Activated CD8-positive, alpha-beta T cell treated with anti-CD3 and anti-CD28 coated beads for 36 hours (primary cell): ENCODE measurements around the gene TBC1D4. TPM values are rescaled to one million over a fixed set of nuclear protein-coding genes. Genes with fewer than 3 reads are reported as not detected.
"Not testable (repeated sequence)": the region's sequence is repeated elsewhere in the genome, so short reads cannot be mapped to it uniquely, and the experiment has no call there.

Source experiments
- ATAC-seq: fragments of 200-7000 bp; cut with Tn5 transposase; one replicate; pipeline ENCODE4 v1.10.0; 2021; ENCODE audit warnings: mild to moderate bottlenecking, moderate library complexity
- CTCF ChIA-PET: fragments of 350-600 bp; sonication (Branson Sonifier 250); formaldehyde crosslinking; loops from one replicate; lab custom pipeline; 2021; ENCODE audit warnings: antibody characterized with exemption; lab: Charles Lee
- POLR2A ChIA-PET: fragments of 350-600 bp; sonication (Branson Sonifier 250); formaldehyde crosslinking; loops from one replicate; lab custom pipeline; 2021; ENCODE audit warnings: antibody characterized with exemption; lab: Charles Lee
- DNase-seq: peaks from one replicate; pipeline ENCODE4 v3.0.0-alpha.2; 2020
- H3K27ac Mint-ChIP-seq: one replicate; pipeline ENCODE4 v1.8.0; 2021; ENCODE audit warnings: mild to moderate bottlenecking, mixed read lengths
- H3K27me3 Mint-ChIP-seq: one replicate; pipeline ENCODE4 v1.8.0; 2021; ENCODE audit warnings: mixed read lengths
- H3K36me3 Mint-ChIP-seq: one replicate; pipeline ENCODE4 v1.8.0; 2021; ENCODE audit warnings: low read depth, mixed read lengths
- H3K4me1 Mint-ChIP-seq: one replicate; pipeline ENCODE4 v1.8.0; 2021; ENCODE audit warnings: low read depth, mixed read lengths
- H3K4me3 Mint-ChIP-seq: one replicate; pipeline ENCODE4 v1.8.0; 2021; ENCODE audit warnings: mild to moderate bottlenecking, moderate library complexity, mixed read lengths
- H3K9me3 Mint-ChIP-seq: one replicate; pipeline ENCODE4 v1.8.0; 2021; ENCODE audit warnings: mixed read lengths
- intact Hi-C: fragments of 100-400 bp; cut with micrococcal nuclease; formaldehyde crosslinking; loops from one replicate; pipeline ENCODE4 v1.10.0; 2022
- total RNA-seq, 2 experiments: library from RNA; stranded (reverse); gene quantifications; one replicate each; pipeline ENCODE4 v1.2.3, GENCODE V29; 2021
- TF ChIP-seq, protein P1 (sequence below): fragments of 200-600 bp; IDR thresholded peaks from one replicate; pipeline ENCODE4 v1.8.0; 2022; ENCODE audit warnings: antibody characterized with exemption, mild to moderate bottlenecking

TBC1D4 gene
- total RNA-seq, 2 experiments from 2014 or later = 50.4 to 53.3 TPM

DNA sequence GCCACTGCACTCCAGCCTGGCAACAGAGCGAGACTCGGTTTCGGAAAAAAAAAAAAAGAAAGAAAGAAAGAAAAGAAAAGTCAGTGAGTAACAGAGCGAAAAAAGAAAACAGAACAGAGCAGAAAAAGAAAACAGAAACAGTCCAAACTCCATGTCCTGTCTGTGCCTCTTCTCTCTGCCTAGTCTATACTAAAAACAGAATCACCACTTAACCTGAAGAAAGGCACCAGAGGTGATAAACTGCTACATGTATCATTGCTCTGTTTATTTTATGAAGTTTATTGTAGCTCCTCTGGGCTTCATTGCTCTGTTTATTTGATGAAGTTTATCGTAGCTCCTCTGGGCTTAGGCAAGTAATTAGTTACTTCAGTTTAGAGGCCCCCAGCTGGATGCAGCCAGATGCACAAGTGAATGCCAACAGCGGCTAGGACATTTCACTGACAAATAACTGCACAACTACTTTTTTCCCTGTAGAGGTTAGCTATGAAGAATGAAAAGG lies 39.2 kb downstream of the TBC1D4 start:
- DNase-seq = no peak
- CTCF ChIA-PET = interaction anchor here (1.4 to 1.8 kb wide), 2 partner anchors 9 to 13 kb away, joined by 3 to 5 read pairs; no protein-coding TSS in a partner anchor

DNA sequence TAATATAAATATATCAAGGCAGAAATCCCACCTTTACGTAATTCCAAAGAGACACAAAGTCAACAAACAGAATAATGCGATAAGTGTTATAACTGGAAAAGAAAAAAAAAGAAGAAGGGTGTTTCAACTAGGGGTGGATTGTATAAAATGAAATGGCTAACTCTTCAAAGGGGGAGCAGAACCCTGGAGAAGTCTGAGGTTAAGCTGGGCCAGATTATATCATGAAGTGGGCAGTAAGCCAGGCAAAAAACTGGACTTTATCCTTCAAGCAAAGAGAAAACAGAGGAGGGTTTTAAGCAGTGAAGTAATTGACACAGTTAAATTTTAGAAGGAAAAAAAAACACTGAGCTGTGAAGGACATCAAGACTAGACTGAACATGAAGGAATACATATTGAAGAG lies 41.9 kb downstream of the TBC1D4 start:
- CTCF ChIA-PET = no interaction called here
- intact Hi-C loops = no loop called here
- Mint-ChIP-seq H3K27ac (no peak overlapping the region), H3K4me1 (no peaks in the 10 kb centered on the region), H3K4me3 (no peak overlapping the region), H3K27me3 (peaks cover 9% of the 10 kb centered on the region), H3K36me3 (no peaks in the 10 kb centered on the region), H3K9me3 (no peaks in the 10 kb centered on the region)
- POLR2A ChIA-PET = no interaction called here
- TF ChIP-seq, protein P1, sequence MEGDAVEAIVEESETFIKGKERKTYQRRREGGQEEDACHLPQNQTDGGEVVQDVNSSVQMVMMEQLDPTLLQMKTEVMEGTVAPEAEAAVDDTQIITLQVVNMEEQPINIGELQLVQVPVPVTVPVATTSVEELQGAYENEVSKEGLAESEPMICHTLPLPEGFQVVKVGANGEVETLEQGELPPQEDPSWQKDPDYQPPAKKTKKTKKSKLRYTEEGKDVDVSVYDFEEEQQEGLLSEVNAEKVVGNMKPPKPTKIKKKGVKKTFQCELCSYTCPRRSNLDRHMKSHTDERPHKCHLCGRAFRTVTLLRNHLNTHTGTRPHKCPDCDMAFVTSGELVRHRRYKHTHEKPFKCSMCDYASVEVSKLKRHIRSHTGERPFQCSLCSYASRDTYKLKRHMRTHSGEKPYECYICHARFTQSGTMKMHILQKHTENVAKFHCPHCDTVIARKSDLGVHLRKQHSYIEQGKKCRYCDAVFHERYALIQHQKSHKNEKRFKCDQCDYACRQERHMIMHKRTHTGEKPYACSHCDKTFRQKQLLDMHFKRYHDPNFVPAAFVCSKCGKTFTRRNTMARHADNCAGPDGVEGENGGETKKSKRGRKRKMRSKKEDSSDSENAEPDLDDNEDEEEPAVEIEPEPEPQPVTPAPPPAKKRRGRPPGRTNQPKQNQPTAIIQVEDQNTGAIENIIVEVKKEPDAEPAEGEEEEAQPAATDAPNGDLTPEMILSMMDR = no peak
- ATAC-seq (no peak), DNase-seq (no peak)

More for the DNA sequence above, 39.2 kb downstream of the TBC1D4 start:
- POLR2A ChIA-PET = interaction anchor here (0.7 kb wide), 1 partner anchor 11 kb away, joined by 6 read pairs; no protein-coding TSS in a partner anchor
- H3K36me3 Mint-ChIP-seq = no peaks in the 10 kb centered on the region
- H3K27me3 Mint-ChIP-seq = peaks cover 7% of the 10 kb centered on the region
- H3K9me3 Mint-ChIP-seq = no peaks in the 10 kb centered on the region
- TF ChIP-seq, protein P1 = no peak
- no peak overlapping the region for H3K27ac Mint-ChIP-seq
- intact Hi-C loops = no loop called here
- no peak for ATAC-seq
- H3K4me3 Mint-ChIP-seq = no peak overlapping the region
- H3K4me1 Mint-ChIP-seq = no peaks in the 10 kb centered on the region

DNA sequence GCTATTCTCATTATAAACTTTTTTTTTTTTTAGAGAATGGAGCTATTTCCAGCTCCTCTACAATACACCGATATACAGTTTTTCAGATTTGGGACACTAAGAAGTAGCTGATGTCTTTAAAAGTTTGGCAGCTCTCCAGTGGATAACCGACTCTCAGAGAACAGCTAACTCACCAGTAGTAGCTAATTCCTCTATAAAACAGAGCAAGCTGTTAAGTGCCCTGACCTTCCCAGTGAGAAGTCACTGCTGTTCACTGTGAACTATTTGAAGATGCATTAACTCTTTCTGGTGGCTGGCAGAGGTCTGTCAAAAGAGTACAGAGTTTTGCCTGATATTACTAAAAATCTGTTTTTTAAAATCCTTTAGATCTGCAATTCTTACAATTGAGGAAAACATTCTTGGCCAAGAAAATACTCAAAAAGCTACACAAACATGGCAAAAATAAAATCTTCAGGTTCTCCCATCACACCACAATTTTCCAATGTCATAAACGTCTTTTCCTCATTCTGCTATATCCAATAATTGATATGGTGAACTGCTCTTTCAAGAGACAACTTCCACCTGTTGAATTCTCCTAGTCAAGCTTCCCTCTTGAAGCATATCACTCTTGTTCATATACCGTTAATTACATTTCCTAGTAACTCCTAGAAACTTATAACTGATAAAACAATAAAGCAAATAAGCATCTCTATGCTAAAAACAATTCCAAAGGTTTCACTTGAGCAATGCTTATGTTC lies 44.2 kb downstream of the TBC1D4 start:
- intact Hi-C loops = no loop called here
- DNase-seq (no peak), ATAC-seq (no peak)
- no peaks in the 10 kb centered on the region for H3K36me3 Mint-ChIP-seq
- ChIA-PET CTCF (interaction anchor here (0.7 to 1.7 kb wide), 2 partner anchors 22 to 66 kb away, joined by 3 to 4 read pairs; no protein-coding TSS in a partner anchor), POLR2A (interaction anchor here (0.5 kb wide), 1 partner anchor 52 kb away, joined by 3 read pairs; no protein-coding TSS in a partner anchor)
- H3K4me1 Mint-ChIP-seq = no peaks in the 10 kb centered on the region
- TF ChIP-seq, protein P1 = no peak
- peaks cover 6% of the 10 kb centered on the region for H3K27me3 Mint-ChIP-seq
- no peak overlapping the region for H3K4me3 Mint-ChIP-seq
- H3K27ac Mint-ChIP-seq = no peak overlapping the region
- no peaks in the 10 kb centered on the region for H3K9me3 Mint-ChIP-seq

DNA sequence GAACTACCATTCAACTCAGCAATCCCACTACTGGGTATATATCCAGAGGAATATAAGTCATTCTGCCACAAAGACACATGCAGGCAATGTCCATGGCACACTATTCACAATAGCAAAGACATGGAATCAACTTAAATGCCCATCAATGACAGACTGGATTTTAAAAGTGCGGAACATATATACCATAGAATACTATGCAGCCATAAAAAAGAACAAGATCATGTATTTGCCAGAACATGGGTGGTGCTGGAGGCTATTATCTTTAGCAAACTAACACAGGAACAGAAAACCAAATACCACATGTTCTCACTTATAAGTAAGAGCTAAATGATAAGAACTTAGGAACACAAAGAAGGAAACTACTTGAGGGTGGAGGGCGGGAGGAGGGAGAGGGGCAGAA lies 47.8 kb downstream of the TBC1D4 start:
- ChIA-PET POLR2A (interaction anchor here (0.6 to 0.7 kb wide), 2 partner anchors 88 to 1529 kb away, joined by 3 read pairs; no protein-coding TSS in a partner anchor), CTCF (interaction anchor here (1.0 kb wide), 1 partner anchor 9 kb away, joined by 3 read pairs; no protein-coding TSS in a partner anchor)
- H3K4me1 Mint-ChIP-seq, H3K9me3 Mint-ChIP-seq, intact Hi-C loops, H3K27ac Mint-ChIP-seq, H3K36me3 Mint-ChIP-seq, ATAC-seq, DNase-seq, H3K4me3 Mint-ChIP-seq: not testable (repeated sequence)
- H3K27me3 Mint-ChIP-seq = peaks cover 12% of the 10 kb centered on the region

- no peaks in the 10 kb centered on the region for H3K36me3 Mint-ChIP-seq
- ATAC-seq = no peak
- DNase-seq = no peak
- TF ChIP-seq, protein P1 = no peak
- ChIA-PET CTCF (no interaction called here), POLR2A (no interaction called here)
- intact Hi-C loops = no loop called here
- peaks cover 18% of the 10 kb centered on the region for H3K27me3 Mint-ChIP-seq
- no peaks in the 10 kb centered on the region for H3K9me3 Mint-ChIP-seq
- H3K4me1 Mint-ChIP-seq = no peaks in the 10 kb centered on the region
- H3K4me3 Mint-ChIP-seq = no peak overlapping the region
- no peak overlapping the region for H3K27ac Mint-ChIP-seq
Observed at GRCh38 chr13:75432811-75433244, 49.1 kb downstream of the TBC1D4 start.
